GM13976 (cell line): ENCODE measurements around the gene ST8SIA6.

Source experiments
- DNase-seq: peaks from one replicate; pipeline ENCODE4 v3.0.0; 2012; ENCODE audit warnings: low spot score
- CTCF ChIP-seq: IDR thresholded peaks from 2 replicates; pipeline ENCODE4 v1.5.1; 2012; ENCODE audit warnings: borderline replicate concordance, mild to moderate bottlenecking; ENCODE audit not compliant: insufficient read depth; ENCODE audit errors: extremely low read depth, missing control alignments, control extremely low read depth
- in situ Hi-C: fragments of 300-500 bp; cut with MboI; formaldehyde crosslinking; loops from one replicate; pipeline ENCODE4 v1.12.0; 2022; ENCODE audit warnings: low sequenced_read_pairs, mixed read lengths, inconsistent platforms; ENCODE audit not compliant: unreplicated experiment

The ST8SIA6 gene

GRCh38 chr10:17309435-17309834, 145.0 kb downstream of the ST8SIA6 start:
- DNase-seq = no peak
- TF ChIP-seq CTCF = no peak
- in situ Hi-C loops = no loop called here

GRCh38 chr10:17307123-17307522, 147.3 kb downstream of the ST8SIA6 start:
- in situ Hi-C loops = no loop called here
- DNase-seq = no peak
- TF ChIP-seq CTCF = no peak

GRCh38 chr10:17292375-17292774, 162.0 kb downstream of the ST8SIA6 start:
- DNase-seq = no peak

GRCh38 chr10:17290226-17290625, 164.2 kb downstream of the ST8SIA6 start:
- in situ Hi-C loops = no loop called here
- no peak for TF ChIP-seq CTCF
- DNase-seq = no peak

More at GRCh38 chr10:17292375-17292774, 162.0 kb downstream of the ST8SIA6 start:
- in situ Hi-C loops = no loop called here
- TF ChIP-seq CTCF = no peak

- no peak for TF ChIP-seq CTCF
- in situ Hi-C loops = no loop called here
- no peak for DNase-seq
Observed at GRCh38 chr10:17289763-17290162, 164.6 kb downstream of the ST8SIA6 start.

- DNase-seq = no peak
- in situ Hi-C loops = no loop called here
- no peak for TF ChIP-seq CTCF
Observed at GRCh38 chr10:17286562-17287550, 167.5 kb downstream of the ST8SIA6 start.
